Liver (tissue), 9 donors: ENCODE data around the gene NFIX. TPM values are rescaled to one million over a fixed set of nuclear protein-coding genes. Genes with fewer than 3 reads are reported as not detected.
A peak's percentile ranks its signal among the peaks of the same experiment; 100 is the strongest.

Source experiments
- DNase-seq: peaks from one replicate; pipeline ENCODE4 v3.0.0-alpha.2; 2017; ENCODE audit warnings: low spot score
- H3K27ac ChIP-seq, 2 donors: one replicate each; pipeline ENCODE4 v1.7.0; 2013; ENCODE audit warnings: inconsistent platforms in 2 of 2, low read length in 2 of 2, control low read depth in 1 of 2, low read depth in 1 of 2, mild to moderate bottlenecking in 1 of 2
- H3K27me3 ChIP-seq, 4 donors: one replicate each; pipeline versions ENCODE4 v1.6.1 to v1.7.0; 2013; ENCODE audit warnings: low read length in 3 of 4, inconsistent platforms in 1 of 4, mild to moderate bottlenecking in 1 of 4, moderate library complexity in 1 of 4; ENCODE audit not compliant: control insufficient read depth in 4 of 4, insufficient read depth in 4 of 4
- H3K36me3 ChIP-seq, 4 donors: one replicate each; pipeline versions ENCODE4 v1.6.1 to v1.7.0; 2013; ENCODE audit warnings: low read length in 3 of 4, mild to moderate bottlenecking in 3 of 4, low read depth in 1 of 4, moderate library complexity in 1 of 4; ENCODE audit not compliant: control insufficient read depth in 4 of 4, insufficient read depth in 3 of 4
- H3K4me1 ChIP-seq, 4 donors: one replicate each; pipeline versions ENCODE4 v1.6.1 to v1.7.0; 2013; ENCODE audit warnings: low read length in 3 of 4, mild to moderate bottlenecking in 3 of 4, moderate library complexity in 1 of 4; ENCODE audit not compliant: control insufficient read depth in 4 of 4, insufficient read depth in 4 of 4
- H3K4me3 ChIP-seq, 3 donors: one replicate each; pipeline versions ENCODE4 v1.6.1 to v1.7.0; 2013; ENCODE audit warnings: low read length in 3 of 3, control low read depth in 1 of 3, low read depth in 1 of 3, mild to moderate bottlenecking in 1 of 3
- H3K9ac ChIP-seq, 2 donors: one replicate each; pipeline ENCODE4 v1.7.0; 2013; ENCODE audit warnings: low read length in 2 of 2, mild to moderate bottlenecking in 2 of 2, moderate library complexity in 2 of 2, control low read depth in 1 of 2, low read depth in 1 of 2
- H3K9me3 ChIP-seq, 4 donors: one replicate each; pipeline versions ENCODE4 v1.6.1 to v1.7.0; 2013; ENCODE audit warnings: low read length in 3 of 4; ENCODE audit not compliant: control insufficient read depth in 4 of 4
- EGR1 ChIP-seq, 2 donors: IDR thresholded peaks; 2 replicates each; pipeline ENCODE4 v1.6.1; 2016 to 2018; ENCODE audit warnings: antibody characterized with exemption in 2 of 2, low read depth in 2 of 2
- FOXA1 ChIP-seq: IDR thresholded peaks from 2 replicates; pipeline ENCODE4 v1.6.1; 2016; ENCODE audit warnings: antibody characterized with exemption
- FOXA2 ChIP-seq: IDR thresholded peaks from 2 replicates; pipeline ENCODE4 v1.6.1; 2016; ENCODE audit warnings: antibody characterized with exemption
- GABPA ChIP-seq, 2 donors: IDR thresholded peaks in 1 of 2; conservative IDR thresholded peaks in 1 of 2; 2 replicates each; pipeline ENCODE4 v1.6.1; 2016; ENCODE audit warnings: antibody characterized with exemption in 2 of 2, mild to moderate bottlenecking in 1 of 2, moderate library complexity in 1 of 2
- HNF4A ChIP-seq, 2 donors: conservative IDR thresholded peaks; 2 replicates each; pipeline ENCODE4 v1.6.1; 2016; ENCODE audit warnings: antibody characterized with exemption in 2 of 2, mild to moderate bottlenecking in 2 of 2
- HNF4G ChIP-seq: IDR thresholded peaks from 2 replicates; pipeline ENCODE4 v1.6.1; 2016; ENCODE audit warnings: antibody characterized with exemption
- JUND ChIP-seq, 2 donors: IDR thresholded peaks; 2 replicates each; pipeline ENCODE4 v1.6.1; 2016; ENCODE audit warnings: antibody characterized with exemption in 2 of 2
- RAD21 ChIP-seq, 2 donors: IDR thresholded peaks; 2 replicates each; pipeline ENCODE4 v1.6.1; 2016; ENCODE audit warnings: antibody characterized with exemption in 2 of 2, mild to moderate bottlenecking in 2 of 2
- RXRA ChIP-seq, 2 donors: IDR thresholded peaks; 2 replicates each; pipeline ENCODE4 v1.6.1; 2017 to 2018; ENCODE audit warnings: antibody characterized with exemption in 2 of 2, mild to moderate bottlenecking in 1 of 2
- SP1 ChIP-seq: IDR thresholded peaks from 2 replicates; pipeline ENCODE4 v1.6.1; 2018; ENCODE audit warnings: antibody characterized with exemption, mild to moderate bottlenecking
- TAF1 ChIP-seq: conservative IDR thresholded peaks from 2 replicates; pipeline ENCODE4 v1.6.1; 2016; ENCODE audit warnings: antibody characterized with exemption, mild to moderate bottlenecking
- YY1 ChIP-seq: IDR thresholded peaks from 2 replicates; pipeline ENCODE4 v1.6.1; 2016; ENCODE audit warnings: antibody characterized with exemption, mild to moderate bottlenecking
- WGBS: extraction: QIAGEN DNeasy Blood & Tissue Kit; methylation state at CpG from one replicate; pipeline ENCODE4 v1.1.7; 2013; 5-methylcytosine and 5-hydroxymethylcytosine counted together
- polyA plus RNA-seq, 2 donors: library from polyadenylated mRNA; stranded (reverse) in 1 of 2; unstranded in 1 of 2; fragments of 200-250 nt in 1 of 2; fragments of >200 nt in 1 of 2; fragmentation: Nextera tagmentation in 1 of 2; extraction: Ambion mirVana in 1 of 2; gene quantifications; one replicate each; pipeline versions ENCODE4 v1.2.1 to v1.2.3, GENCODE V29; 2013 to 2015
- total RNA-seq, 2 donors: library from RNA; depleted of rRNA; stranded (reverse); fragments of >200 nt; gene quantifications; one replicate each; pipeline ENCODE4 v1.2.3, GENCODE V29; 2014
- TF ChIP-seq, protein P1 (sequence below): IDR thresholded peaks from 2 replicates; pipeline ENCODE4 v1.6.1; 2016; ENCODE audit warnings: antibody characterized with exemption, mild to moderate bottlenecking
- TF ChIP-seq, protein P2 (sequence below): IDR thresholded peaks from 2 replicates; pipeline ENCODE4 v1.6.1; 2016; ENCODE audit warnings: antibody characterized with exemption
- TF ChIP-seq, protein P3 (sequence below): fragments of 150-350 bp; IDR thresholded peaks from 2 replicates; pipeline ENCODE4 v1.5.1; 2017; ENCODE audit warnings: improper control_type of control experiment, low read depth, low read length; ENCODE audit not compliant: missing input control
- TF ChIP-seq, protein P4 (sequence below): IDR thresholded peaks from 2 replicates; pipeline ENCODE4 v1.6.1; 2016; ENCODE audit warnings: antibody characterized with exemption
- TF ChIP-seq, protein P5 (sequence below): IDR thresholded peaks from 2 replicates; pipeline ENCODE4 v1.6.1; 2016; ENCODE audit warnings: antibody characterized with exemption
- donor health status: healthy.
- donor health status: healthy.
- donor health status: healthy.
- donor health status: healthy.
- donor health status: healthy.

NFIX gene
- total and polyA plus RNA-seq, 4 donors = 3.3 to 18.4 (median 12.6) TPM

DNA sequence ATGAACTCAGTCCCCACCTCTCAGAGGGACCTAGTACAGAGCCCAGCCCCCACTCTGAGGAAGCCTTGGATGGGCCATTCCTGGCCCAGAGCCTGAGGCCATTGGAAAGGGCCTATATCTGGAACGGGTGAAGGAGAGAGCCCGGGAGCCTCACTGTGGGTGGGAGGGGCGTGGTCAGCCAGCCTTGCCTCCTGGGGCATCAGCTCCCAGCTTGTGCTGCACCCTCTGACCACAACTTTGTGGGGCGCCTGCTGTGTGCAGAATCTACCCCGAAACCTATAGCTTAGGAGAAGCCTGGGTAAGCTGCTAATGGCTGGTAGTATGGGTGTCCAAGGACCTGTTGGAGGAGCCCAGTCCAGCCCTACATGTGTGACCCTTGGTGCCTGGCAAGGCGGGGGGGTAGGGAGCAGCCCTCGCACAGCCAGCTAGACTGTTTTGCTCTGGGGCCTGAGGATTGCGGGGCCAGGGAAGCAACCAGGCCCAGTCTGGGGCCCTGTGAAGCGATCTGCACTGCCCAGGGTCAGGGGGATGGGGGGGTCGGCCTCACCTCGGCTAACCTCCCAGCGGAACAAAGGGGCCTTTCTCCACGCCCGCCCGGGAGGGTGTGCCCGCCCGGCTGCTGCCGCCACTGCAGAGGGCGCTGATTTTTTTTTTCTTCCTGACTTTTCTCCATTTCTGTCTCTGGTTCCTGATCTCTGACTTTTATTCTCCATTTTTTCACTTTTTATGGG is 65.1 kb downstream of the NFIX start:
- H3K9me3 ChIP-seq = no peaks in the 10 kb centered on the region
- peak overlapping the region in 1 of 2 donors; percentile 31 for H3K9ac ChIP-seq
- TF ChIP-seq RXRA (IDR thresholded peaks at IDR 0.05) = no peak
- TF ChIP-seq, protein P1, sequence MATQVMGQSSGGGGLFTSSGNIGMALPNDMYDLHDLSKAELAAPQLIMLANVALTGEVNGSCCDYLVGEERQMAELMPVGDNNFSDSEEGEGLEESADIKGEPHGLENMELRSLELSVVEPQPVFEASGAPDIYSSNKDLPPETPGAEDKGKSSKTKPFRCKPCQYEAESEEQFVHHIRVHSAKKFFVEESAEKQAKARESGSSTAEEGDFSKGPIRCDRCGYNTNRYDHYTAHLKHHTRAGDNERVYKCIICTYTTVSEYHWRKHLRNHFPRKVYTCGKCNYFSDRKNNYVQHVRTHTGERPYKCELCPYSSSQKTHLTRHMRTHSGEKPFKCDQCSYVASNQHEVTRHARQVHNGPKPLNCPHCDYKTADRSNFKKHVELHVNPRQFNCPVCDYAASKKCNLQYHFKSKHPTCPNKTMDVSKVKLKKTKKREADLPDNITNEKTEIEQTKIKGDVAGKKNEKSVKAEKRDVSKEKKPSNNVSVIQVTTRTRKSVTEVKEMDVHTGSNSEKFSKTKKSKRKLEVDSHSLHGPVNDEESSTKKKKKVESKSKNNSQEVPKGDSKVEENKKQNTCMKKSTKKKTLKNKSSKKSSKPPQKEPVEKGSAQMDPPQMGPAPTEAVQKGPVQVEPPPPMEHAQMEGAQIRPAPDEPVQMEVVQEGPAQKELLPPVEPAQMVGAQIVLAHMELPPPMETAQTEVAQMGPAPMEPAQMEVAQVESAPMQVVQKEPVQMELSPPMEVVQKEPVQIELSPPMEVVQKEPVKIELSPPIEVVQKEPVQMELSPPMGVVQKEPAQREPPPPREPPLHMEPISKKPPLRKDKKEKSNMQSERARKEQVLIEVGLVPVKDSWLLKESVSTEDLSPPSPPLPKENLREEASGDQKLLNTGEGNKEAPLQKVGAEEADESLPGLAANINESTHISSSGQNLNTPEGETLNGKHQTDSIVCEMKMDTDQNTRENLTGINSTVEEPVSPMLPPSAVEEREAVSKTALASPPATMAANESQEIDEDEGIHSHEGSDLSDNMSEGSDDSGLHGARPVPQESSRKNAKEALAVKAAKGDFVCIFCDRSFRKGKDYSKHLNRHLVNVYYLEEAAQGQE = no peak
- no peak for TF ChIP-seq HNF4G
- TF ChIP-seq, protein P2, sequence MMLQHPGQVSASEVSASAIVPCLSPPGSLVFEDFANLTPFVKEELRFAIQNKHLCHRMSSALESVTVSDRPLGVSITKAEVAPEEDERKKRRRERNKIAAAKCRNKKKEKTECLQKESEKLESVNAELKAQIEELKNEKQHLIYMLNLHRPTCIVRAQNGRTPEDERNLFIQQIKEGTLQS = no peak
- no peak for TF ChIP-seq TAF1
- TF ChIP-seq, protein P3, sequence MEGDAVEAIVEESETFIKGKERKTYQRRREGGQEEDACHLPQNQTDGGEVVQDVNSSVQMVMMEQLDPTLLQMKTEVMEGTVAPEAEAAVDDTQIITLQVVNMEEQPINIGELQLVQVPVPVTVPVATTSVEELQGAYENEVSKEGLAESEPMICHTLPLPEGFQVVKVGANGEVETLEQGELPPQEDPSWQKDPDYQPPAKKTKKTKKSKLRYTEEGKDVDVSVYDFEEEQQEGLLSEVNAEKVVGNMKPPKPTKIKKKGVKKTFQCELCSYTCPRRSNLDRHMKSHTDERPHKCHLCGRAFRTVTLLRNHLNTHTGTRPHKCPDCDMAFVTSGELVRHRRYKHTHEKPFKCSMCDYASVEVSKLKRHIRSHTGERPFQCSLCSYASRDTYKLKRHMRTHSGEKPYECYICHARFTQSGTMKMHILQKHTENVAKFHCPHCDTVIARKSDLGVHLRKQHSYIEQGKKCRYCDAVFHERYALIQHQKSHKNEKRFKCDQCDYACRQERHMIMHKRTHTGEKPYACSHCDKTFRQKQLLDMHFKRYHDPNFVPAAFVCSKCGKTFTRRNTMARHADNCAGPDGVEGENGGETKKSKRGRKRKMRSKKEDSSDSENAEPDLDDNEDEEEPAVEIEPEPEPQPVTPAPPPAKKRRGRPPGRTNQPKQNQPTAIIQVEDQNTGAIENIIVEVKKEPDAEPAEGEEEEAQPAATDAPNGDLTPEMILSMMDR = no peak
- TF ChIP-seq JUND (IDR thresholded peaks at IDR 0.05) = no peak
- TF ChIP-seq SP1 = no peak
- TF ChIP-seq GABPA (IDR thresholded peaks at IDR 0.05 in 1 of 2, conservative IDR thresholded peaks at IDR 0.05 in 1 of 2) = no peak
- TF ChIP-seq FOXA2 = no peak
- TF ChIP-seq, protein P4, sequence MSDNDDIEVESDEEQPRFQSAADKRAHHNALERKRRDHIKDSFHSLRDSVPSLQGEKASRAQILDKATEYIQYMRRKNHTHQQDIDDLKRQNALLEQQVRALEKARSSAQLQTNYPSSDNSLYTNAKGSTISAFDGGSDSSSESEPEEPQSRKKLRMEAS = no peak
- TF ChIP-seq, protein P5, sequence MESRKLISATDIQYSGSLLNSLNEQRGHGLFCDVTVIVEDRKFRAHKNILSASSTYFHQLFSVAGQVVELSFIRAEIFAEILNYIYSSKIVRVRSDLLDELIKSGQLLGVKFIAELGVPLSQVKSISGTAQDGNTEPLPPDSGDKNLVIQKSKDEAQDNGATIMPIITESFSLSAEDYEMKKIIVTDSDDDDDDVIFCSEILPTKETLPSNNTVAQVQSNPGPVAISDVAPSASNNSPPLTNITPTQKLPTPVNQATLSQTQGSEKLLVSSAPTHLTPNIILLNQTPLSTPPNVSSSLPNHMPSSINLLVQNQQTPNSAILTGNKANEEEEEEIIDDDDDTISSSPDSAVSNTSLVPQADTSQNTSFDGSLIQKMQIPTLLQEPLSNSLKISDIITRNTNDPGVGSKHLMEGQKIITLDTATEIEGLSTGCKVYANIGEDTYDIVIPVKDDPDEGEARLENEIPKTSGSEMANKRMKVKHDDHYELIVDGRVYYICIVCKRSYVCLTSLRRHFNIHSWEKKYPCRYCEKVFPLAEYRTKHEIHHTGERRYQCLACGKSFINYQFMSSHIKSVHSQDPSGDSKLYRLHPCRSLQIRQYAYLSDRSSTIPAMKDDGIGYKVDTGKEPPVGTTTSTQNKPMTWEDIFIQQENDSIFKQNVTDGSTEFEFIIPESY = no peak
- no peak for TF ChIP-seq FOXA1
- no peak for TF ChIP-seq HNF4A (conservative IDR thresholded peaks at IDR 0.05)
- no peak for TF ChIP-seq EGR1 (IDR thresholded peaks at IDR 0.05; ENCODE audit: low read depth in 2 of 2)
- TF ChIP-seq RAD21 (IDR thresholded peaks at IDR 0.05) = no peak
- TF ChIP-seq YY1 = no peak
- DNase-seq = no peak
- H3K4me3 ChIP-seq = peak overlapping the region in 1 of 3 donors; percentile 52
- H3K27ac ChIP-seq = peak overlapping the region in 1 of 2 donors; percentile 22
- no peaks in the 10 kb centered on the region for H3K36me3 ChIP-seq
- no peaks in the 10 kb centered on the region for H3K27me3 ChIP-seq
- H3K4me1 ChIP-seq = peaks cover 0 to 40% (median 23%) of the 10 kb centered on the region in 4 donors
- 49% methylated on average over 19 of the region's 19 CpGs for WGBS
